Upper lobe of left lung (tissue), 4 donors: ENCODE data around the gene TBC1D1.
A peak's percentile ranks its signal among the peaks of the same experiment; 100 is the strongest.

Experiments
- EP300 ChIP-seq, 4 donors: sonication (generic); formaldehyde crosslinking; IDR thresholded peaks; one replicate each; pipeline ENCODE4 v1.5.1; 2017; ENCODE audit warnings: antibody characterized with exemption in 4 of 4, control low read depth in 2 of 4
- TF ChIP-seq, protein P1 (sequence below), 6 experiments: fragments of 450-650 bp in 4 of 6; fragments of 200-600 bp in 2 of 6; sonication (generic) in 2 of 6; IDR thresholded peaks; one replicate each; pipeline ENCODE4 v1.5.1; 2016 to 2019; ENCODE audit warnings: antibody characterized with exemption in 6 of 6

DNA sequence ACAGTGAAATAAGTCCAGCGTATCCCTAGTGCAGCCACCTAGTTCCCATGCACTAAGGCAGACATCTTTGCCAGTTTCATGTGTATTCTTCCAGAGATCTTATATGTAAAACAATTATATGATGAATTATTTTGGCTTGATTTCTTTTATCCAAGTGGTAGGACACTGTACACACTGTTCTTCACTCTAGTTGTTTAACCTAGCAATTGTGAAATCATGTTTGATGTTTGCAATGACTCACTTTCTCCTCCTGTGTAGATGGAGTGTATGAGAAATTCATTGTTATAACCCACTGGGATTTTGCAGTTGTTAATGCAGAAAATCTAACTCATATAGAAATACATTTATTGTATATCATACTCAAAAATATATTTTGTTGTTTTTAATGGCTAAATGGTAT lies 17.5 kb upstream of the TBC1D1 start:
- TF ChIP-seq, protein P1, sequence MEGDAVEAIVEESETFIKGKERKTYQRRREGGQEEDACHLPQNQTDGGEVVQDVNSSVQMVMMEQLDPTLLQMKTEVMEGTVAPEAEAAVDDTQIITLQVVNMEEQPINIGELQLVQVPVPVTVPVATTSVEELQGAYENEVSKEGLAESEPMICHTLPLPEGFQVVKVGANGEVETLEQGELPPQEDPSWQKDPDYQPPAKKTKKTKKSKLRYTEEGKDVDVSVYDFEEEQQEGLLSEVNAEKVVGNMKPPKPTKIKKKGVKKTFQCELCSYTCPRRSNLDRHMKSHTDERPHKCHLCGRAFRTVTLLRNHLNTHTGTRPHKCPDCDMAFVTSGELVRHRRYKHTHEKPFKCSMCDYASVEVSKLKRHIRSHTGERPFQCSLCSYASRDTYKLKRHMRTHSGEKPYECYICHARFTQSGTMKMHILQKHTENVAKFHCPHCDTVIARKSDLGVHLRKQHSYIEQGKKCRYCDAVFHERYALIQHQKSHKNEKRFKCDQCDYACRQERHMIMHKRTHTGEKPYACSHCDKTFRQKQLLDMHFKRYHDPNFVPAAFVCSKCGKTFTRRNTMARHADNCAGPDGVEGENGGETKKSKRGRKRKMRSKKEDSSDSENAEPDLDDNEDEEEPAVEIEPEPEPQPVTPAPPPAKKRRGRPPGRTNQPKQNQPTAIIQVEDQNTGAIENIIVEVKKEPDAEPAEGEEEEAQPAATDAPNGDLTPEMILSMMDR (IDR thresholded peaks at IDR 0.05): no peak
- TF ChIP-seq EP300 (IDR thresholded peaks at IDR 0.05): peak in 2 of 4 donors; percentile 42 to 70
